Hepatocyte (in vitro differentiated cells): ENCODE data around the gene PPP2R3A. TPM values are rescaled to one million over a fixed set of nuclear protein-coding genes. Genes with fewer than 3 reads are reported as not detected.

ENCODE experiments used
- DNase-seq: peaks from one replicate; pipeline ENCODE4 v3.0.0-alpha.2; 2016; ENCODE audit warnings: low spot score
- H2AFZ ChIP-seq: fragments of 200-600 bp; sonication (generic); 2 replicates; pipeline ENCODE4 v1.6.0; 2016; ENCODE audit warnings: antibody characterized with exemption, mild to moderate bottlenecking
- H3K27ac ChIP-seq: fragments of 200-600 bp; sonication (generic); 2 replicates; pipeline ENCODE4 v1.5.1; 2016; ENCODE audit warnings: mild to moderate bottlenecking
- H3K27me3 ChIP-seq: fragments of 200-600 bp; sonication (generic); 2 replicates; pipeline ENCODE4 v1.6.1; 2016
- H3K36me3 ChIP-seq: fragments of 200-600 bp; sonication (generic); replicated peaks from 2 replicates; pipeline ENCODE4 v1.5.1; 2016; ENCODE audit warnings: low read depth; ENCODE audit not compliant: insufficient read depth
- H3K4me1 ChIP-seq: fragments of 200-600 bp; sonication (generic); 2 replicates; pipeline ENCODE4 v1.5.1; 2016; ENCODE audit warnings: mild to moderate bottlenecking, moderate library complexity; ENCODE audit not compliant: insufficient read depth
- H3K4me2 ChIP-seq: fragments of 200-600 bp; sonication (generic); 2 replicates; pipeline ENCODE4 v1.6.0; 2016
- H3K4me3 ChIP-seq: fragments of 200-600 bp; sonication (generic); 2 replicates; pipeline ENCODE4 v1.5.1; 2016; ENCODE audit warnings: mild to moderate bottlenecking
- H3K79me2 ChIP-seq: fragments of 200-600 bp; sonication (generic); 2 replicates; pipeline ENCODE4 v1.6.0; 2017; ENCODE audit warnings: mild to moderate bottlenecking
- H3K9me2 ChIP-seq: fragments of 200-600 bp; sonication (generic); replicated peaks from 2 replicates; pipeline ENCODE4 v1.6.0; 2017; ENCODE audit warnings: mild to moderate bottlenecking; ENCODE audit not compliant: insufficient read depth
- H3K9me3 ChIP-seq: fragments of 200-600 bp; sonication (generic); 2 replicates; pipeline ENCODE4 v1.5.1; 2016; ENCODE audit warnings: low read depth, mild to moderate bottlenecking
- H4K20me1 ChIP-seq: fragments of 200-600 bp; sonication (generic); 2 replicates; pipeline ENCODE4 v1.6.0; 2016; ENCODE audit warnings: mild to moderate bottlenecking; ENCODE audit not compliant: insufficient read depth, poor library complexity, severe bottlenecking
- EZH2 ChIP-seq: fragments of 200-600 bp; sonication (generic); IDR thresholded peaks from 2 replicates; pipeline ENCODE4 v1.6.1; 2016; ENCODE audit warnings: antibody characterized with exemption, mild to moderate bottlenecking, borderline replicate concordance
- EZH2phosphoT487 ChIP-seq: fragments of 200-600 bp; sonication (generic); IDR thresholded peaks from one replicate; pipeline ENCODE4 v1.6.1; 2018; ENCODE audit warnings: antibody characterized with exemption, mild to moderate bottlenecking, low read depth, moderate library complexity; ENCODE audit not compliant: unreplicated experiment, severe bottlenecking
- WGBS: methylation state at CpG from one replicate; pipeline ENCODE4 v1.1.6; 2016; ENCODE audit warnings: low lambda C conversion rate; ENCODE audit errors: missing lambda C conversion rate; 5-methylcytosine and 5-hydroxymethylcytosine counted together
- polyA plus RNA-seq: library from polyadenylated mRNA; unstranded; fragments of >200 nt; fragmentation: Nextera tagmentation; extraction: Ambion mirVana; gene quantifications from 2 replicates; pipeline ENCODE4 v1.2.1, GENCODE V29; 2016
- small RNA-seq: library from RNA; depleted of rRNA; stranded (forward); fragments of <200 nt; gene quantifications from one replicate; pipeline ENCODE3, GENCODE V24; 2014
- total RNA-seq: library from RNA; depleted of rRNA; stranded (reverse); fragments of >200 nt; gene quantifications from 2 replicates; pipeline ENCODE4 v1.2.3, GENCODE V29; 2014
- TF ChIP-seq, protein P1 (sequence below): fragments of 200-600 bp; sonication (generic); IDR thresholded peaks from 2 replicates; pipeline ENCODE4 v1.5.1; 2016; ENCODE audit warnings: antibody characterized with exemption, mild to moderate bottlenecking; ENCODE audit not compliant: poor library complexity

Gene PPP2R3A
- total and polyA plus RNA-seq, 2 experiments from 2014 or later: 6.7 to 20.2 TPM

GRCh38 chr3:136196401-136197158 is 231.1 kb downstream of the PPP2R3A start:
- Histone ChIP-seq H3K4me3 (peak overlapping the region; percentile 25), H3K9me2 (no peaks in the 10 kb centered on the region), H3K27ac (peak overlapping the region; percentile 99), H3K27me3 (no peaks in the 10 kb centered on the region), H3K4me2 (peak overlapping the region; percentile 78), H3K79me2 (peaks cover 48% of the 10 kb centered on the region), H3K4me1 (peaks cover 19% of the 10 kb centered on the region), H2AFZ (peak overlapping the region; percentile 68), H4K20me1 (peaks cover 40% of the 10 kb centered on the region), H3K9me3 (no peaks in the 10 kb centered on the region), H3K36me3 (no peaks in the 10 kb centered on the region)
- WGBS: 2% methylated on average over 60 of the region's 64 CpGs
- peak; percentile 100 for DNase-seq
- TF ChIP-seq, protein P1, sequence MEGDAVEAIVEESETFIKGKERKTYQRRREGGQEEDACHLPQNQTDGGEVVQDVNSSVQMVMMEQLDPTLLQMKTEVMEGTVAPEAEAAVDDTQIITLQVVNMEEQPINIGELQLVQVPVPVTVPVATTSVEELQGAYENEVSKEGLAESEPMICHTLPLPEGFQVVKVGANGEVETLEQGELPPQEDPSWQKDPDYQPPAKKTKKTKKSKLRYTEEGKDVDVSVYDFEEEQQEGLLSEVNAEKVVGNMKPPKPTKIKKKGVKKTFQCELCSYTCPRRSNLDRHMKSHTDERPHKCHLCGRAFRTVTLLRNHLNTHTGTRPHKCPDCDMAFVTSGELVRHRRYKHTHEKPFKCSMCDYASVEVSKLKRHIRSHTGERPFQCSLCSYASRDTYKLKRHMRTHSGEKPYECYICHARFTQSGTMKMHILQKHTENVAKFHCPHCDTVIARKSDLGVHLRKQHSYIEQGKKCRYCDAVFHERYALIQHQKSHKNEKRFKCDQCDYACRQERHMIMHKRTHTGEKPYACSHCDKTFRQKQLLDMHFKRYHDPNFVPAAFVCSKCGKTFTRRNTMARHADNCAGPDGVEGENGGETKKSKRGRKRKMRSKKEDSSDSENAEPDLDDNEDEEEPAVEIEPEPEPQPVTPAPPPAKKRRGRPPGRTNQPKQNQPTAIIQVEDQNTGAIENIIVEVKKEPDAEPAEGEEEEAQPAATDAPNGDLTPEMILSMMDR: no peak
- no peak for TF ChIP-seq EZH2phosphoT487
- no peak for TF ChIP-seq EZH2

DNA sequence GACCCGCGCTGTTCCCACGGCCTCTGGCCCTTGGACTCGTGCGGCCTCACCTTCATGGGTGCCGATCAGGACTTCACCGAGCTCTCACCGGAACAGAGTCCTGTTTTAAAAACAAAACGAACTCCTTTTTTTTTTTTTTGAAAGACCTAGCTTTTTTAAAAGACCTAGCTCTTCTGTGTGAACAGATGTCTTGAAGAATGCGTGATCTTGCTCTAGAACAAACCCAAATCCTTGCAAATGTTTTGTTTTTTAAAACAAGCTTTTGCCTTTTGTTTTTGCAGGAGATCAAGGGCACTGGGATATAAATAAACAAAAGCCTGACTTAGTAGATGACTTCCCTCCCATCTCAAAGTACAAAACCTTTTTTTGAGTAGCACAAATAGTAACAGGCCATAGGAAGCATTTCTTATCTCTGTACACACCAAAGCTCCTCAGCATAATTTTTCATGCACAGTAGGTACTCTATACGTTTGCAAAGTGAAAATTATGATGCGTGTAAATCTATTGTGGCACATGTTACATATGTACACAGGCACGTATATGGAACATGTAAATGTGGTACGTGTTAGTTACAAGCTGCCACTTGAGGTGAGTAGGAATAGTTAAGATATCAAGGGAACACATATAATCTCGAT is 231.7 kb downstream of the PPP2R3A start:
- Histone ChIP-seq H3K27me3 (no peaks in the 10 kb centered on the region), H3K4me3 (peak overlapping the region; percentile 25), H3K4me2 (peak overlapping the region; percentile 78), H3K36me3 (no peaks in the 10 kb centered on the region), H2AFZ (peak overlapping the region; percentile 68), H3K9me2 (no peaks in the 10 kb centered on the region), H3K4me1 (peaks cover 15% of the 10 kb centered on the region), H3K27ac (peak overlapping the region; percentile 99), H4K20me1 (peaks cover 33% of the 10 kb centered on the region), H3K9me3 (no peaks in the 10 kb centered on the region), H3K79me2 (peaks cover 41% of the 10 kb centered on the region)
- TF ChIP-seq EZH2phosphoT487: no peak
- no peak for TF ChIP-seq EZH2
- TF ChIP-seq, protein P1: no peak
- 22% methylated on average over 15 of the region's 15 CpGs for WGBS
- no peak for DNase-seq

Small RNA genes within 50 kb of the gene (small RNA-seq; reads per million reads assigned to genes)
- gene AC092989.1: not detected

Other genes with a start within 250 kb of the PPP2R3A start
- gene MSL2, start 230.6 kb downstream of the PPP2R3A start, total RNA-seq: 14.2 and 20.2 TPM in 2 replicates
- 3.4 and 4.5 TPM in 2 replicates for gene MSL2, start 230.6 kb downstream of the PPP2R3A start, polyA plus RNA-seq